Measurements from ENCODE around the gene PLA2G2A.

PLA2G2A gene

GRCh38 chr1:19974822-19975416 is 4.5 kb downstream of the PLA2G2A start:
- Histone ChIP-seq H3K9me3 (ENCODE audit: control insufficient read depth, low read length) (no peaks in the 10 kb centered on the region), H3K4me1 (ENCODE audit: control insufficient read depth, insufficient read depth, low read length) (no peaks in the 10 kb centered on the region), H3K4me3 (ENCODE audit: insufficient read depth, low read depth, low read length) (no peak overlapping the region), H3K27ac (ENCODE audit: insufficient read depth, low read depth, low read length, poor library complexity, severe bottlenecking) (no peak overlapping the region), H3K36me3 (ENCODE audit: control insufficient read depth, insufficient read depth, low read length) (no peaks in the 10 kb centered on the region), H3K27me3 (ENCODE audit: control insufficient read depth, insufficient read depth, low read length, poor library complexity, severe bottlenecking) (no peaks in the 10 kb centered on the region)
- WGBS, 2 experiments, result 65 to 80% methylated on average over 4 to 5 of the region's 5 CpGs

GRCh38 chr1:19973616-19974015 is 5.8 kb downstream of the PLA2G2A start:
- 84 to 93% methylated on average over 3 of the region's 3 CpGs for WGBS, 2 experiments

GRCh38 chr1:19971664-19972063 is 7.8 kb downstream of the PLA2G2A start:
- no peak overlapping the region for H3K27ac ChIP-seq (ENCODE audit: insufficient read depth, low read depth, low read length, poor library complexity, severe bottlenecking)
- 94 to 100% methylated on average over 1 of the region's 1 CpG for WGBS, 2 experiments

More at GRCh38 chr1:19973616-19974015, 5.8 kb downstream of the PLA2G2A start:
- H3K27ac ChIP-seq (ENCODE audit: insufficient read depth, low read depth, low read length, poor library complexity, severe bottlenecking), result no peak overlapping the region
- H3K9me3 ChIP-seq (ENCODE audit: control insufficient read depth, low read length), result no peaks in the 10 kb centered on the region
- no peaks in the 10 kb centered on the region for H3K4me1 ChIP-seq (ENCODE audit: control insufficient read depth, insufficient read depth, low read length)
- H3K27me3 ChIP-seq (ENCODE audit: control insufficient read depth, insufficient read depth, low read length, poor library complexity, severe bottlenecking), result no peaks in the 10 kb centered on the region
- no peak overlapping the region for H3K4me3 ChIP-seq (ENCODE audit: insufficient read depth, low read depth, low read length)
- H3K36me3 ChIP-seq (ENCODE audit: control insufficient read depth, insufficient read depth, low read length), result no peaks in the 10 kb centered on the region

GRCh38 chr1:19969898-19970660 is 9.3 kb downstream of the PLA2G2A start:
- H3K27me3 ChIP-seq (ENCODE audit: control insufficient read depth, insufficient read depth, low read length, poor library complexity, severe bottlenecking), result no peaks in the 10 kb centered on the region
- 88 to 92% methylated on average over 5 of the region's 5 CpGs for WGBS, 2 experiments

More at GRCh38 chr1:19971664-19972063, 7.8 kb downstream of the PLA2G2A start:
- Histone ChIP-seq H3K4me3 (ENCODE audit: insufficient read depth, low read depth, low read length) (no peak overlapping the region), H3K27me3 (ENCODE audit: control insufficient read depth, insufficient read depth, low read length, poor library complexity, severe bottlenecking) (no peaks in the 10 kb centered on the region), H3K9me3 (ENCODE audit: control insufficient read depth, low read length) (no peaks in the 10 kb centered on the region), H3K4me1 (ENCODE audit: control insufficient read depth, insufficient read depth, low read length) (no peaks in the 10 kb centered on the region), H3K36me3 (ENCODE audit: control insufficient read depth, insufficient read depth, low read length) (no peaks in the 10 kb centered on the region)

GRCh38 chr1:19967808-19968207 is 11.6 kb downstream of the PLA2G2A start:
- H3K4me3 ChIP-seq (ENCODE audit: insufficient read depth, low read depth, low read length), result no peak overlapping the region
- no peaks in the 10 kb centered on the region for H3K4me1 ChIP-seq (ENCODE audit: control insufficient read depth, insufficient read depth, low read length)
- H3K27me3 ChIP-seq (ENCODE audit: control insufficient read depth, insufficient read depth, low read length, poor library complexity, severe bottlenecking), result no peaks in the 10 kb centered on the region
- H3K9me3 ChIP-seq (ENCODE audit: control insufficient read depth, low read length), result no peaks in the 10 kb centered on the region
- H3K36me3 ChIP-seq (ENCODE audit: control insufficient read depth, insufficient read depth, low read length), result no peaks in the 10 kb centered on the region
- 91 to 92% methylated on average over 9 of the region's 9 CpGs for WGBS, 2 experiments
- no peak overlapping the region for H3K27ac ChIP-seq (ENCODE audit: insufficient read depth, low read depth, low read length, poor library complexity, severe bottlenecking)

More at GRCh38 chr1:19969898-19970660, 9.3 kb downstream of the PLA2G2A start:
- Histone ChIP-seq H3K27ac (ENCODE audit: insufficient read depth, low read depth, low read length, poor library complexity, severe bottlenecking) (no peak overlapping the region), H3K9me3 (ENCODE audit: control insufficient read depth, low read length) (no peaks in the 10 kb centered on the region), H3K4me1 (ENCODE audit: control insufficient read depth, insufficient read depth, low read length) (no peaks in the 10 kb centered on the region), H3K4me3 (ENCODE audit: insufficient read depth, low read depth, low read length) (no peak overlapping the region), H3K36me3 (ENCODE audit: control insufficient read depth, insufficient read depth, low read length) (no peaks in the 10 kb centered on the region)

- Histone ChIP-seq H3K27me3 (ENCODE audit: control insufficient read depth, insufficient read depth, low read length, poor library complexity, severe bottlenecking) (no peaks in the 10 kb centered on the region), H3K36me3 (ENCODE audit: control insufficient read depth, insufficient read depth, low read length) (no peaks in the 10 kb centered on the region), H3K27ac (ENCODE audit: insufficient read depth, low read depth, low read length, poor library complexity, severe bottlenecking) (no peak overlapping the region), H3K4me1 (ENCODE audit: control insufficient read depth, insufficient read depth, low read length) (no peaks in the 10 kb centered on the region), H3K4me3 (ENCODE audit: insufficient read depth, low read depth, low read length) (no peak overlapping the region), H3K9me3 (ENCODE audit: control insufficient read depth, low read length) (no peaks in the 10 kb centered on the region)
- 89 to 93% methylated on average over 2 of the region's 2 CpGs for WGBS, 2 experiments
Observed at GRCh38 chr1:19964542-19964941, 14.9 kb downstream of the PLA2G2A start.

GRCh38 chr1:19963636-19964035 is 15.8 kb downstream of the PLA2G2A start:
- WGBS, 2 experiments, result 88 to 94% methylated on average over 4 of the region's 4 CpGs
- Histone ChIP-seq H3K4me1 (ENCODE audit: control insufficient read depth, insufficient read depth, low read length) (no peaks in the 10 kb centered on the region), H3K27me3 (ENCODE audit: control insufficient read depth, insufficient read depth, low read length, poor library complexity, severe bottlenecking) (no peaks in the 10 kb centered on the region), H3K4me3 (ENCODE audit: insufficient read depth, low read depth, low read length) (no peak overlapping the region), H3K36me3 (ENCODE audit: control insufficient read depth, insufficient read depth, low read length) (no peaks in the 10 kb centered on the region), H3K9me3 (ENCODE audit: control insufficient read depth, low read length) (no peaks in the 10 kb centered on the region), H3K27ac (ENCODE audit: insufficient read depth, low read depth, low read length, poor library complexity, severe bottlenecking) (no peak overlapping the region)

- H3K9me3 ChIP-seq (ENCODE audit: control insufficient read depth, low read length), result no peaks in the 10 kb centered on the region
- 48 to 49% methylated on average over 5 of the region's 5 CpGs for WGBS, 2 experiments
- no peaks in the 10 kb centered on the region for H3K27me3 ChIP-seq (ENCODE audit: control insufficient read depth, insufficient read depth, low read length, poor library complexity, severe bottlenecking)
- no peaks in the 10 kb centered on the region for H3K36me3 ChIP-seq (ENCODE audit: control insufficient read depth, insufficient read depth, low read length)
- H3K4me3 ChIP-seq (ENCODE audit: insufficient read depth, low read depth, low read length), result no peak overlapping the region
- H3K27ac ChIP-seq (ENCODE audit: insufficient read depth, low read depth, low read length, poor library complexity, severe bottlenecking), result no peak overlapping the region
- no peaks in the 10 kb centered on the region for H3K4me1 ChIP-seq (ENCODE audit: control insufficient read depth, insufficient read depth, low read length)
Observed at GRCh38 chr1:19960591-19960990, 18.8 kb downstream of the PLA2G2A start.

GRCh38 chr1:19957779-19958178 is 21.6 kb downstream of the PLA2G2A start:
- no peak overlapping the region for H3K27ac ChIP-seq (ENCODE audit: insufficient read depth, low read depth, low read length, poor library complexity, severe bottlenecking)
- no peaks in the 10 kb centered on the region for H3K27me3 ChIP-seq (ENCODE audit: control insufficient read depth, insufficient read depth, low read length, poor library complexity, severe bottlenecking)
- no peaks in the 10 kb centered on the region for H3K36me3 ChIP-seq (ENCODE audit: control insufficient read depth, insufficient read depth, low read length)
- 82 to 86% methylated on average over 4 of the region's 4 CpGs for WGBS, 2 experiments
- H3K9me3 ChIP-seq (ENCODE audit: control insufficient read depth, low read length), result no peaks in the 10 kb centered on the region
- no peaks in the 10 kb centered on the region for H3K4me1 ChIP-seq (ENCODE audit: control insufficient read depth, insufficient read depth, low read length)
- no peak overlapping the region for H3K4me3 ChIP-seq (ENCODE audit: insufficient read depth, low read depth, low read length)

GRCh38 chr1:19955534-19956170 is 23.8 kb downstream of the PLA2G2A start:
- Histone ChIP-seq H3K4me3 (ENCODE audit: insufficient read depth, low read depth, low read length) (no peak overlapping the region), H3K27ac (ENCODE audit: insufficient read depth, low read depth, low read length, poor library complexity, severe bottlenecking) (no peak overlapping the region), H3K36me3 (ENCODE audit: control insufficient read depth, insufficient read depth, low read length) (no peaks in the 10 kb centered on the region), H3K4me1 (ENCODE audit: control insufficient read depth, insufficient read depth, low read length) (no peaks in the 10 kb centered on the region), H3K9me3 (ENCODE audit: control insufficient read depth, low read length) (no peaks in the 10 kb centered on the region), H3K27me3 (ENCODE audit: control insufficient read depth, insufficient read depth, low read length, poor library complexity, severe bottlenecking) (no peaks in the 10 kb centered on the region)
- 82 to 85% methylated on average over 11 of the region's 11 CpGs for WGBS, 2 experiments
